Measurements from ENCODE around the gene CDKN2B-AS1. TPM values are rescaled to one million over a fixed set of nuclear protein-coding genes. Genes with fewer than 3 reads are reported as not detected.
A peak's percentile ranks its signal among the peaks of the same experiment; 100 is the strongest.

CDKN2B-AS1 gene
- total and polyA plus RNA-seq, 2 of the 13 experiments (the other 11 are each of a cell fraction or from before 2014, with no cell fraction given) = 0.64 to 2.3 TPM

DNA sequence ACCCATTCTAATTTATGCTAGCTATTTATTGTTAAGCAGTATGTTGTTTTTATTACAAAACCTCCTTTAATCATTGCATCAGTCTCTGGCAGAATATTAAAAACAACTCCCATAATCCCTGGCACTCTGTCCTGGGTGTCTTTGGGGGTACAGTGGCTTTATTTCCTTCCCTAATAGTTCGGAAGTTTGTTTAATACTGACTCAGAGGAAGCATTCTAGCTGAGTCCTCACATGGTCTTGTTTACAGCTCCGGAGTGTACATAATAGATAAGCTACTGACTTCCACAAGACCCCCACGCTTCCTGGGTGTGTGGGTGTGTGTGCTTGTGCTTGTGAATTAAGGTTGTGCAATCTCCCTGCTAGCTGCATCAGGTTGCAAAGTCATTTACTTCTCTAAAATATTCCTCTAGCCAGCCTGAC lies 164.3 kb downstream of the CDKN2B-AS1 start (continued):
- TF ChIP-seq, protein P1, sequence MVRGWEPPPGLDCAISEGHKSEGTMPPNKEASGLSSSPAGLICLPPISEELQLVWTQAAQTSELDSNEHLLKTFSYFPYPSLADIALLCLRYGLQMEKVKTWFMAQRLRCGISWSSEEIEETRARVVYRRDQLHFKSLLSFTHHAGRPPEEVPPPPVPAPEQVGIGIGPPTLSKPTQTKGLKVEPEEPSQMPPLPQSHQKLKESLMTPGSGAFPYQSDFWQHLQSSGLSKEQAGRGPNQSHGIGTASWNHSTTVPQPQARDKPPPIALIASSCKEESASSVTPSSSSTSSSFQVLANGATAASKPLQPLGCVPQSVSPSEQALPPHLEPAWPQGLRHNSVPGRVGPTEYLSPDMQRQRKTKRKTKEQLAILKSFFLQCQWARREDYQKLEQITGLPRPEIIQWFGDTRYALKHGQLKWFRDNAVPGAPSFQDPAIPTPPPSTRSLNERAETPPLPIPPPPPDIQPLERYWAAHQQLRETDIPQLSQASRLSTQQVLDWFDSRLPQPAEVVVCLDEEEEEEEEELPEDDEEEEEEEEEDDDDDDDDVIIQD (CRISPR knock-in tag; IDR thresholded peaks at IDR 0.05; ENCODE audit: low read depth) = peak; percentile 95
- no peak for TF ChIP-seq BHLHE40 (IDR thresholded peaks at IDR 0.05; ENCODE audit: low read length)
- no peak for TF ChIP-seq TP53 (CRISPR knock-in tag; conservative IDR thresholded peaks at IDR 0.05)
- TF ChIP-seq ETV6 (CRISPR knock-in tag; conservative IDR thresholded peaks at IDR 0.05) = no peak; the same call in 1 of the 2 replicates
- TF ChIP-seq KDM5B (CRISPR knock-in tag; IDR thresholded peaks at IDR 0.05; ENCODE audit: borderline replicate concordance) = no peak
- TF ChIP-seq, protein P2, sequence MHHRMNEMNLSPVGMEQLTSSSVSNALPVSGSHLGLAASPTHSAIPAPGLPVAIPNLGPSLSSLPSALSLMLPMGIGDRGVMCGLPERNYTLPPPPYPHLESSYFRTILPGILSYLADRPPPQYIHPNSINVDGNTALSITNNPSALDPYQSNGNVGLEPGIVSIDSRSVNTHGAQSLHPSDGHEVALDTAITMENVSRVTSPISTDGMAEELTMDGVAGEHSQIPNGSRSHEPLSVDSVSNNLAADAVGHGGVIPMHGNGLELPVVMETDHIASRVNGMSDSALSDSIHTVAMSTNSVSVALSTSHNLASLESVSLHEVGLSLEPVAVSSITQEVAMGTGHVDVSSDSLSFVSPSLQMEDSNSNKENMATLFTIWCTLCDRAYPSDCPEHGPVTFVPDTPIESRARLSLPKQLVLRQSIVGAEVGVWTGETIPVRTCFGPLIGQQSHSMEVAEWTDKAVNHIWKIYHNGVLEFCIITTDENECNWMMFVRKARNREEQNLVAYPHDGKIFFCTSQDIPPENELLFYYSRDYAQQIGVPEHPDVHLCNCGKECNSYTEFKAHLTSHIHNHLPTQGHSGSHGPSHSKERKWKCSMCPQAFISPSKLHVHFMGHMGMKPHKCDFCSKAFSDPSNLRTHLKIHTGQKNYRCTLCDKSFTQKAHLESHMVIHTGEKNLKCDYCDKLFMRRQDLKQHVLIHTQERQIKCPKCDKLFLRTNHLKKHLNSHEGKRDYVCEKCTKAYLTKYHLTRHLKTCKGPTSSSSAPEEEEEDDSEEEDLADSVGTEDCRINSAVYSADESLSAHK (CRISPR knock-in tag; IDR thresholded peaks at IDR 0.05; ENCODE audit: borderline replicate concordance) = no peak
- TF ChIP-seq HMG20B (CRISPR knock-in tag; conservative IDR thresholded peaks at IDR 0.05) = peak; percentile 69; the same call in 1 of the 2 replicates
- peak; percentile 42; the same call in 1 of the 2 replicates for TF ChIP-seq HDAC1 (CRISPR knock-in tag; IDR thresholded peaks at IDR 0.05)
- TF ChIP-seq CBX2 (IDR thresholded peaks at IDR 0.05; ENCODE audit: low read depth, low read length) = no peak
- no peak for TF ChIP-seq CBX2 (CRISPR knock-in tag; IDR thresholded peaks at IDR 0.05; ENCODE audit: low read depth)
- TF ChIP-seq ZNF839 (CRISPR knock-in tag; IDR thresholded peaks at IDR 0.05; ENCODE audit: borderline replicate concordance) = no peak
- TF ChIP-seq ZNF605 (CRISPR knock-in tag; IDR thresholded peaks at IDR 0.05) = no peak
- no peak for TF ChIP-seq TCF7L2 (IDR thresholded peaks at IDR 0.05; ENCODE audit: low read depth, low read length)
- no peak for TF ChIP-seq KMT2A (CRISPR knock-in tag; IDR thresholded peaks at IDR 0.05)
- no peak for TF ChIP-seq CCDC6 (CRISPR knock-in tag; IDR thresholded peaks at IDR 0.05)
- TF ChIP-seq, protein P3, sequence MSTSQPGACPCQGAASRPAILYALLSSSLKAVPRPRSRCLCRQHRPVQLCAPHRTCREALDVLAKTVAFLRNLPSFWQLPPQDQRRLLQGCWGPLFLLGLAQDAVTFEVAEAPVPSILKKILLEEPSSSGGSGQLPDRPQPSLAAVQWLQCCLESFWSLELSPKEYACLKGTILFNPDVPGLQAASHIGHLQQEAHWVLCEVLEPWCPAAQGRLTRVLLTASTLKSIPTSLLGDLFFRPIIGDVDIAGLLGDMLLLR (CRISPR knock-in tag; IDR thresholded peaks at IDR 0.05) = no peak
- no peak for TF ChIP-seq ZFP90 (CRISPR knock-in tag; IDR thresholded peaks at IDR 0.05; ENCODE audit: borderline replicate concordance)
- no peak for TF ChIP-seq FIP1L1 (IDR thresholded peaks at IDR 0.05; ENCODE audit: borderline replicate concordance, insufficient read depth, low read depth, low read length)
- no peak for TF ChIP-seq ZFP36 (IDR thresholded peaks at IDR 0.05; ENCODE audit: borderline replicate concordance, low read depth, low read length, partially characterized antibody)
- no peak for TF ChIP-seq RFX1 (IDR thresholded peaks at IDR 0.05)
- no peak for TF ChIP-seq ZSCAN20 (CRISPR knock-in tag; IDR thresholded peaks at IDR 0.05; ENCODE audit: borderline replicate concordance)
- no peak for TF ChIP-seq PCBP2 (optimal IDR thresholded peaks at IDR 0.05; ENCODE audit: low read depth, low read length, poor library complexity, severe bottlenecking)
- TF ChIP-seq, protein P4, sequence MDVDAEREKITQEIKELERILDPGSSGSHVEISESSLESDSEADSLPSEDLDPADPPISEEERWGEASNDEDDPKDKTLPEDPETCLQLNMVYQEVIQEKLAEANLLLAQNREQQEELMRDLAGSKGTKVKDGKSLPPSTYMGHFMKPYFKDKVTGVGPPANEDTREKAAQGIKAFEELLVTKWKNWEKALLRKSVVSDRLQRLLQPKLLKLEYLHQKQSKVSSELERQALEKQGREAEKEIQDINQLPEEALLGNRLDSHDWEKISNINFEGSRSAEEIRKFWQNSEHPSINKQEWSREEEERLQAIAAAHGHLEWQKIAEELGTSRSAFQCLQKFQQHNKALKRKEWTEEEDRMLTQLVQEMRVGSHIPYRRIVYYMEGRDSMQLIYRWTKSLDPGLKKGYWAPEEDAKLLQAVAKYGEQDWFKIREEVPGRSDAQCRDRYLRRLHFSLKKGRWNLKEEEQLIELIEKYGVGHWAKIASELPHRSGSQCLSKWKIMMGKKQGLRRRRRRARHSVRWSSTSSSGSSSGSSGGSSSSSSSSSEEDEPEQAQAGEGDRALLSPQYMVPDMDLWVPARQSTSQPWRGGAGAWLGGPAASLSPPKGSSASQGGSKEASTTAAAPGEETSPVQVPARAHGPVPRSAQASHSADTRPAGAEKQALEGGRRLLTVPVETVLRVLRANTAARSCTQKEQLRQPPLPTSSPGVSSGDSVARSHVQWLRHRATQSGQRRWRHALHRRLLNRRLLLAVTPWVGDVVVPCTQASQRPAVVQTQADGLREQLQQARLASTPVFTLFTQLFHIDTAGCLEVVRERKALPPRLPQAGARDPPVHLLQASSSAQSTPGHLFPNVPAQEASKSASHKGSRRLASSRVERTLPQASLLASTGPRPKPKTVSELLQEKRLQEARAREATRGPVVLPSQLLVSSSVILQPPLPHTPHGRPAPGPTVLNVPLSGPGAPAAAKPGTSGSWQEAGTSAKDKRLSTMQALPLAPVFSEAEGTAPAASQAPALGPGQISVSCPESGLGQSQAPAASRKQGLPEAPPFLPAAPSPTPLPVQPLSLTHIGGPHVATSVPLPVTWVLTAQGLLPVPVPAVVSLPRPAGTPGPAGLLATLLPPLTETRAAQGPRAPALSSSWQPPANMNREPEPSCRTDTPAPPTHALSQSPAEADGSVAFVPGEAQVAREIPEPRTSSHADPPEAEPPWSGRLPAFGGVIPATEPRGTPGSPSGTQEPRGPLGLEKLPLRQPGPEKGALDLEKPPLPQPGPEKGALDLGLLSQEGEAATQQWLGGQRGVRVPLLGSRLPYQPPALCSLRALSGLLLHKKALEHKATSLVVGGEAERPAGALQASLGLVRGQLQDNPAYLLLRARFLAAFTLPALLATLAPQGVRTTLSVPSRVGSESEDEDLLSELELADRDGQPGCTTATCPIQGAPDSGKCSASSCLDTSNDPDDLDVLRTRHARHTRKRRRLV (CRISPR knock-in tag; IDR thresholded peaks at IDR 0.05) = no peak

All from HepG2 (cell line).